ENCODE results near the gene NBEA.

GRCh38 chr13:35347679-35348205, 405.7 kb downstream of the NBEA start:
- TF ChIP-seq CTCF (IDR thresholded peaks at IDR 0.05) (no peak), POLR2AphosphoS5 (IDR thresholded peaks at IDR 0.05; ENCODE audit: low read depth, low read length) (no peak), SIN3A (IDR thresholded peaks at IDR 0.05; ENCODE audit: borderline replicate concordance, insufficient read depth, low read depth, low read length) (no peak), REST (IDR thresholded peaks at IDR 0.05; ENCODE audit: insufficient read depth in 1 of 2, low read depth in 2 of 2, low read length in 1 of 2) (no peak), TCF7L2 (IDR thresholded peaks at IDR 0.05; ENCODE audit: low read depth, low read length) (no peak)
